GM23338 (cell line): ENCODE measurements around the gene NPHP4. TPM values are rescaled to one million over a fixed set of nuclear protein-coding genes. Genes with fewer than 3 reads are reported as not detected.

Source experiments
- ATAC-seq: fragments of 200-7000 bp; cut with Tn5 transposase; 3 replicates; pipeline ENCODE4 v1.9.1; 2020
- DNase-seq: peaks from one replicate; pipeline ENCODE4 v3.0.0-alpha.2; 2015; ENCODE audit warnings: low spot score
- H2AFZ ChIP-seq: fragments of 200-600 bp; sonication (generic); 2 replicates; pipeline ENCODE4 v1.8.0; 2016; ENCODE audit warnings: antibody characterized with exemption, mild to moderate bottlenecking, moderate library complexity
- H3F3A ChIP-seq: fragments of 200-600 bp; sonication (generic); replicated peaks from 2 replicates; pipeline ENCODE4 v1.8.0; 2017; ENCODE audit warnings: antibody characterized with exemption, mixed run types, low read depth
- H3K27ac ChIP-seq: fragments of 200-600 bp; sonication (generic); 2 replicates; pipeline ENCODE4 v1.6.1; 2016; ENCODE audit warnings: low read depth
- H3K27me3 ChIP-seq: fragments of 200-600 bp; sonication (generic); 2 replicates; pipeline ENCODE4 v1.8.0; 2016; ENCODE audit warnings: mild to moderate bottlenecking, mixed run types, moderate library complexity; ENCODE audit not compliant: insufficient read depth
- H3K36me3 ChIP-seq: fragments of 200-600 bp; sonication (generic); 2 replicates; pipeline ENCODE4 v1.8.0; 2016; ENCODE audit warnings: mild to moderate bottlenecking; ENCODE audit not compliant: insufficient read depth
- H3K4me1 ChIP-seq: fragments of 200-600 bp; sonication (generic); 2 replicates; pipeline ENCODE4 v1.8.0; 2016; ENCODE audit warnings: mild to moderate bottlenecking, moderate library complexity; ENCODE audit not compliant: insufficient read depth
- H3K4me2 ChIP-seq: fragments of 200-600 bp; sonication (generic); 2 replicates; pipeline ENCODE4 v1.7.1; 2017; ENCODE audit warnings: mixed run types
- H3K4me3 ChIP-seq: fragments of 200-600 bp; sonication (generic); 2 replicates; pipeline ENCODE4 v1.6.1; 2016; ENCODE audit warnings: mixed run types
- H3K79me2 ChIP-seq: fragments of 200-600 bp; sonication (generic); replicated peaks from 2 replicates; pipeline ENCODE4 v1.8.0; 2017; ENCODE audit warnings: mild to moderate bottlenecking; ENCODE audit not compliant: insufficient read depth
- H3K9me2 ChIP-seq: fragments of 200-600 bp; sonication (generic); 2 replicates; pipeline ENCODE4 v1.8.0; 2017; ENCODE audit not compliant: insufficient read depth
- H4K20me1 ChIP-seq: fragments of 200-600 bp; sonication (generic); replicated peaks from 2 replicates; pipeline ENCODE4 v1.8.0; 2017; ENCODE audit warnings: mild to moderate bottlenecking; ENCODE audit not compliant: insufficient read depth
- H3K27ac Mint-ChIP-seq: 2 replicates; pipeline ENCODE4 v1.8.0; 2020; ENCODE audit warnings: inconsistent platforms, mild to moderate bottlenecking, moderate library complexity, mixed read lengths
- H3K27me3 Mint-ChIP-seq: 3 replicates; pipeline ENCODE4 v1.8.0; 2022; ENCODE audit warnings: low read depth, mild to moderate bottlenecking, moderate library complexity, mixed read lengths, inconsistent platforms; ENCODE audit not compliant: insufficient read depth, poor library complexity
- H3K36me3 Mint-ChIP-seq: 3 replicates; pipeline ENCODE4 v1.8.0; 2021; ENCODE audit warnings: low read depth, mild to moderate bottlenecking, inconsistent platforms, moderate library complexity, mixed read lengths
- H3K4me1 Mint-ChIP-seq: 3 replicates; pipeline ENCODE4 v1.8.0; 2020; ENCODE audit warnings: mild to moderate bottlenecking, inconsistent platforms, mixed read lengths
- H3K4me3 Mint-ChIP-seq: 3 replicates; pipeline ENCODE4 v1.8.0; 2021; ENCODE audit warnings: moderate library complexity, mild to moderate bottlenecking, inconsistent platforms, mixed read lengths
- H3K9me3 Mint-ChIP-seq: 3 replicates; pipeline ENCODE4 v1.8.0; 2020; ENCODE audit warnings: moderate library complexity, mild to moderate bottlenecking, inconsistent platforms, mixed read lengths
- CREB1 ChIP-seq: fragments of 250-450 bp; sonication (Bioruptor Pico); IDR thresholded peaks from 2 replicates; pipeline ENCODE4 v1.5.0; 2020; ENCODE audit warnings: low read depth, mild to moderate bottlenecking, moderate library complexity
- EZH2 ChIP-seq: fragments of 200-600 bp; sonication (generic); IDR thresholded peaks from one replicate; pipeline ENCODE4 v1.8.0; 2017; ENCODE audit warnings: antibody characterized with exemption, mild to moderate bottlenecking, low read depth; ENCODE audit not compliant: unreplicated experiment
- EZH2phosphoT487 ChIP-seq: fragments of 200-600 bp; sonication (generic); IDR thresholded peaks from one replicate; pipeline ENCODE4 v1.8.1; 2018; ENCODE audit warnings: antibody characterized with exemption; ENCODE audit not compliant: unreplicated experiment
- JUNB ChIP-seq: IDR thresholded peaks from one replicate; pipeline ENCODE4 v1.6.1; 2016; ENCODE audit warnings: antibody characterized with exemption; ENCODE audit not compliant: unreplicated experiment
- NANOG ChIP-seq: IDR thresholded peaks from 2 replicates; pipeline ENCODE4 v1.6.1; 2016; ENCODE audit warnings: antibody characterized with exemption, borderline replicate concordance
- POLR2AphosphoS5 ChIP-seq: IDR thresholded peaks from 2 replicates; pipeline ENCODE4 v1.6.1; 2016; ENCODE audit warnings: antibody characterized with exemption, low read depth
- REST ChIP-seq: IDR thresholded peaks from one replicate; pipeline ENCODE4 v1.6.1; 2018; ENCODE audit warnings: antibody characterized with exemption; ENCODE audit not compliant: unreplicated experiment
- STAT1 ChIP-seq: IDR thresholded peaks from one replicate; pipeline ENCODE4 v1.6.1; 2016; ENCODE audit warnings: antibody characterized with exemption; ENCODE audit not compliant: unreplicated experiment
- ZNF114 ChIP-seq: fragments of 250-450 bp; sonication (Bioruptor Pico); IDR thresholded peaks from 2 replicates; pipeline ENCODE4 v1.5.0; 2020; ENCODE audit warnings: mild to moderate bottlenecking, moderate library complexity
- ZNF331 ChIP-seq: fragments of 250-450 bp; sonication (Bioruptor Pico); IDR thresholded peaks from 2 replicates; pipeline ENCODE4 v1.5.0; 2020; ENCODE audit warnings: low read depth, mild to moderate bottlenecking, moderate library complexity
- polyA plus RNA-seq: library from polyadenylated mRNA; unstranded; fragments of >200 nt; fragmentation: Nextera tagmentation; extraction: Ambion mirVana; gene quantifications from 2 replicates; pipeline ENCODE4 v1.2.1, GENCODE V29; 2016
- total RNA-seq: library from RNA; depleted of rRNA; stranded (reverse); fragments of >200 nt; shearing (Covaris generic); gene quantifications from 2 replicates; pipeline ENCODE4 v1.2.3, GENCODE V29; 2014
- TF ChIP-seq, protein P1 (sequence below): fragments of 250-450 bp; sonication (Bioruptor Pico); IDR thresholded peaks from 2 replicates; pipeline ENCODE4 v1.5.0; 2020; ENCODE audit warnings: mild to moderate bottlenecking, moderate library complexity
- TF ChIP-seq, protein P2 (sequence below), 2 experiments: fragments of 200-600 bp in 1 of 2; sonication (generic) in 1 of 2; conservative IDR thresholded peaks; 2 replicates each; pipeline versions ENCODE4 v1.5.1 to v1.6.1; 2016 to 2017; ENCODE audit warnings: antibody characterized with exemption in 2 of 2, low read depth in 2 of 2, mild to moderate bottlenecking in 2 of 2, moderate library complexity in 1 of 2
- TF ChIP-seq, protein P3 (sequence below): IDR thresholded peaks from 2 replicates; pipeline ENCODE4 v1.6.1; 2016; ENCODE audit warnings: antibody characterized with exemption

Gene NPHP4
- total and polyA plus RNA-seq, 2 experiments from 2014 or later: 2.5 to 12.4 TPM

- no peaks in the 10 kb centered on the region for H3K4me1 ChIP-seq
- no peak for DNase-seq
- TF ChIP-seq, protein P1, sequence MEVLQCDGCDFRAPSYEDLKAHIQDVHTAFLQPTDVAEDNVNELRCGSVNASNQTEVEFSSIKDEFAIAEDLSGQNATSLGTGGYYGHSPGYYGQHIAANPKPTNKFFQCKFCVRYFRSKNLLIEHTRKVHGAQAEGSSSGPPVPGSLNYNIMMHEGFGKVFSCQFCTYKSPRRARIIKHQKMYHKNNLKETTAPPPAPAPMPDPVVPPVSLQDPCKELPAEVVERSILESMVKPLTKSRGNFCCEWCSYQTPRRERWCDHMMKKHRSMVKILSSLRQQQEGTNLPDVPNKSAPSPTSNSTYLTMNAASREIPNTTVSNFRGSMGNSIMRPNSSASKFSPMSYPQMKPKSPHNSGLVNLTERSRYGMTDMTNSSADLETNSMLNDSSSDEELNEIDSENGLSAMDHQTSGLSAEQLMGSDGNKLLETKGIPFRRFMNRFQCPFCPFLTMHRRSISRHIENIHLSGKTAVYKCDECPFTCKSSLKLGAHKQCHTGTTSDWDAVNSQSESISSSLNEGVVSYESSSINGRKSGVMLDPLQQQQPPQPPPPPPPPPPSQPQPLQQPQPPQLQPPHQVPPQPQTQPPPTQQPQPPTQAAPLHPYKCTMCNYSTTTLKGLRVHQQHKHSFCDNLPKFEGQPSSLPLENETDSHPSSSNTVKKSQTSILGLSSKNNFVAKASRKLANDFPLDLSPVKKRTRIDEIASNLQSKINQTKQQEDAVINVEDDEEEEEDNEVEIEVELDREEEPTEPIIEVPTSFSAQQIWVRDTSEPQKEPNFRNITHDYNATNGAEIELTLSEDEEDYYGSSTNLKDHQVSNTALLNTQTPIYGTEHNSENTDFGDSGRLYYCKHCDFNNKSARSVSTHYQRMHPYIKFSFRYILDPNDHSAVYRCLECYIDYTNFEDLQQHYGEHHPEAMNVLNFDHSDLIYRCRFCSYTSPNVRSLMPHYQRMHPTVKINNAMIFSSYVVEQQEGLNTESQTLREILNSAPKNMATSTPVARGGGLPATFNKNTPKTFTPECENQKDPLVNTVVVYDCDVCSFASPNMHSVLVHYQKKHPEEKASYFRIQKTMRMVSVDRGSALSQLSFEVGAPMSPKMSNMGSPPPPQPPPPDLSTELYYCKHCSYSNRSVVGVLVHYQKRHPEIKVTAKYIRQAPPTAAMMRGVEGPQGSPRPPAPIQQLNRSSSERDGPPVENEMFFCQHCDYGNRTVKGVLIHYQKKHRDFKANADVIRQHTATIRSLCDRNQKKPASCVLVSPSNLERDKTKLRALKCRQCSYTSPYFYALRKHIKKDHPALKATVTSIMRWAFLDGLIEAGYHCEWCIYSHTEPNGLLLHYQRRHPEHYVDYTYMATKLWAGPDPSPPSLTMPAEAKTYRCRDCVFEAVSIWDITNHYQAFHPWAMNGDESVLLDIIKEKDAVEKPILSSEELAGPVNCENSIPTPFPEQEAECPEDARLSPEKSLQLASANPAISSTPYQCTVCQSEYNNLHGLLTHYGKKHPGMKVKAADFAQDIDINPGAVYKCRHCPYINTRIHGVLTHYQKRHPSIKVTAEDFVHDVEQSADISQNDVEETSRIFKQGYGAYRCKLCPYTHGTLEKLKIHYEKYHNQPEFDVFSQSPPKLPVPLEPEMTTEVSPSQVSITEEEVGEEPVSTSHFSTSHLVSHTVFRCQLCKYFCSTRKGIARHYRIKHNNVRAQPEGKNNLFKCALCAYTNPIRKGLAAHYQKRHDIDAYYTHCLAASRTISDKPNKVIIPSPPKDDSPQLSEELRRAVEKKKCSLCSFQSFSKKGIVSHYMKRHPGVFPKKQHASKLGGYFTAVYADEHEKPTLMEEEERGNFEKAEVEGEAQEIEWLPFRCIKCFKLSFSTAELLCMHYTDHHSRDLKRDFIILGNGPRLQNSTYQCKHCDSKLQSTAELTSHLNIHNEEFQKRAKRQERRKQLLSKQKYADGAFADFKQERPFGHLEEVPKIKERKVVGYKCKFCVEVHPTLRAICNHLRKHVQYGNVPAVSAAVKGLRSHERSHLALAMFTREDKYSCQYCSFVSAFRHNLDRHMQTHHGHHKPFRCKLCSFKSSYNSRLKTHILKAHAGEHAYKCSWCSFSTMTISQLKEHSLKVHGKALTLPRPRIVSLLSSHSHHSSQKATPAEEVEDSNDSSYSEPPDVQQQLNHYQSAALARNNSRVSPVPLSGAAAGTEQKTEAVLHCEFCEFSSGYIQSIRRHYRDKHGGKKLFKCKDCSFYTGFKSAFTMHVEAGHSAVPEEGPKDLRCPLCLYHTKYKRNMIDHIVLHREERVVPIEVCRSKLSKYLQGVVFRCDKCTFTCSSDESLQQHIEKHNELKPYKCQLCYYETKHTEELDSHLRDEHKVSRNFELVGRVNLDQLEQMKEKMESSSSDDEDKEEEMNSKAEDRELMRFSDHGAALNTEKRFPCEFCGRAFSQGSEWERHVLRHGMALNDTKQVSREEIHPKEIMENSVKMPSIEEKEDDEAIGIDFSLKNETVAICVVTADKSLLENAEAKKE (CRISPR knock-in tag): no peak
- no peak for TF ChIP-seq NANOG
- TF ChIP-seq EZH2phosphoT487: no peak
- TF ChIP-seq CREB1: no peak
- TF ChIP-seq, protein P2, sequence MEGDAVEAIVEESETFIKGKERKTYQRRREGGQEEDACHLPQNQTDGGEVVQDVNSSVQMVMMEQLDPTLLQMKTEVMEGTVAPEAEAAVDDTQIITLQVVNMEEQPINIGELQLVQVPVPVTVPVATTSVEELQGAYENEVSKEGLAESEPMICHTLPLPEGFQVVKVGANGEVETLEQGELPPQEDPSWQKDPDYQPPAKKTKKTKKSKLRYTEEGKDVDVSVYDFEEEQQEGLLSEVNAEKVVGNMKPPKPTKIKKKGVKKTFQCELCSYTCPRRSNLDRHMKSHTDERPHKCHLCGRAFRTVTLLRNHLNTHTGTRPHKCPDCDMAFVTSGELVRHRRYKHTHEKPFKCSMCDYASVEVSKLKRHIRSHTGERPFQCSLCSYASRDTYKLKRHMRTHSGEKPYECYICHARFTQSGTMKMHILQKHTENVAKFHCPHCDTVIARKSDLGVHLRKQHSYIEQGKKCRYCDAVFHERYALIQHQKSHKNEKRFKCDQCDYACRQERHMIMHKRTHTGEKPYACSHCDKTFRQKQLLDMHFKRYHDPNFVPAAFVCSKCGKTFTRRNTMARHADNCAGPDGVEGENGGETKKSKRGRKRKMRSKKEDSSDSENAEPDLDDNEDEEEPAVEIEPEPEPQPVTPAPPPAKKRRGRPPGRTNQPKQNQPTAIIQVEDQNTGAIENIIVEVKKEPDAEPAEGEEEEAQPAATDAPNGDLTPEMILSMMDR (conservative IDR thresholded peaks at IDR 0.05; ENCODE audit: low read depth in 2 of 2): no peak
- no peak for TF ChIP-seq REST
- TF ChIP-seq STAT1: no peak
- TF ChIP-seq POLR2AphosphoS5: no peak
- TF ChIP-seq EZH2: no peak
- no peak for TF ChIP-seq ZNF331 (CRISPR knock-in tag)
- TF ChIP-seq JUNB: no peak
- no peak for TF ChIP-seq ZNF114 (CRISPR knock-in tag)
- TF ChIP-seq, protein P3, sequence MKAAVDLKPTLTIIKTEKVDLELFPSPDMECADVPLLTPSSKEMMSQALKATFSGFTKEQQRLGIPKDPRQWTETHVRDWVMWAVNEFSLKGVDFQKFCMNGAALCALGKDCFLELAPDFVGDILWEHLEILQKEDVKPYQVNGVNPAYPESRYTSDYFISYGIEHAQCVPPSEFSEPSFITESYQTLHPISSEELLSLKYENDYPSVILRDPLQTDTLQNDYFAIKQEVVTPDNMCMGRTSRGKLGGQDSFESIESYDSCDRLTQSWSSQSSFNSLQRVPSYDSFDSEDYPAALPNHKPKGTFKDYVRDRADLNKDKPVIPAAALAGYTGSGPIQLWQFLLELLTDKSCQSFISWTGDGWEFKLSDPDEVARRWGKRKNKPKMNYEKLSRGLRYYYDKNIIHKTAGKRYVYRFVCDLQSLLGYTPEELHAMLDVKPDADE: no peak
- no peak overlapping the region for H3K27ac ChIP-seq
- no peak overlapping the region for H3K4me2 ChIP-seq
- Mint-ChIP-seq H3K27ac (no peak overlapping the region), H3K9me3 (no peaks in the 10 kb centered on the region), H3K4me3 (no peak overlapping the region), H3K27me3 (peaks cover 2% of the 10 kb centered on the region), H3K4me1 (no peaks in the 10 kb centered on the region; the same call in 2 of the 3 replicates), H3K36me3 (peaks cover 6% of the 10 kb centered on the region; the same call in 2 of the 3 replicates)
- ATAC-seq: no peak
- H2AFZ ChIP-seq: no peak overlapping the region
- H3K27me3 ChIP-seq: no peaks in the 10 kb centered on the region
- H3K36me3 ChIP-seq: no peaks in the 10 kb centered on the region
- H3K79me2 ChIP-seq: no peaks in the 10 kb centered on the region
- H3K9me2 ChIP-seq: no peaks in the 10 kb centered on the region
- H4K20me1 ChIP-seq: 0 out of 2 replicates have a peak, but pooled peaks cover 3% of the 10 kb centered on the region
- no peaks in the 10 kb centered on the region for H3F3A ChIP-seq
- no peak overlapping the region for H3K4me3 ChIP-seq
Observed at GRCh38 chr1:5956022-5956830, 36.0 kb downstream of the NPHP4 start.
